HepG2 (cell line): ENCODE results near the gene ADARB2. TPM values are rescaled to one million over a fixed set of nuclear protein-coding genes. Genes with fewer than 3 reads are reported as not detected.

Source experiments
- AHR ChIP-seq: IDR thresholded peaks from 2 replicates; pipeline ENCODE4 v1.6.1; 2018; ENCODE audit warnings: missing genetic modification reagents, missing compliant biosample characterization
- FOXA3 ChIP-seq: IDR thresholded peaks from 2 replicates; pipeline ENCODE4 v1.6.1; 2016; ENCODE audit warnings: missing genetic modification reagents, missing compliant biosample characterization
- SETDB1 ChIP-seq: sonication (generic); formaldehyde crosslinking; IDR thresholded peaks from 2 replicates; pipeline ENCODE4 v1.5.1; 2020; ENCODE audit warnings: missing genetic modification reagents, mild to moderate bottlenecking, borderline replicate concordance
- SIN3B ChIP-seq: fragments of 150-350 bp; IDR thresholded peaks from 2 replicates; pipeline ENCODE4 v1.6.1; 2014; ENCODE audit warnings: low read length
- SMAD9 ChIP-seq: sonication (generic); formaldehyde crosslinking; IDR thresholded peaks from 2 replicates; pipeline ENCODE4 v1.5.1; 2020; ENCODE audit warnings: mild to moderate bottlenecking, missing genetic modification reagents
- ZBTB38 ChIP-seq: sonication (generic); formaldehyde crosslinking; IDR thresholded peaks from 2 replicates; pipeline ENCODE4 v1.5.1; 2020; ENCODE audit warnings: mild to moderate bottlenecking, missing genetic modification reagents
- ZKSCAN1 ChIP-seq: fragments of 150-350 bp; IDR thresholded peaks from 2 replicates; pipeline ENCODE4 v1.6.1; 2014; ENCODE audit warnings: low read length
- polyA plus RNA-seq, 8 experiments: library from polyadenylated mRNA; depleted of rRNA in 3 of 8; stranded (reverse) in 7 of 8; unstranded in 1 of 8; fragments of >200 nt; fragmentation: Illumina TruSeq in 4 of 8; extraction: Trizol in 4 of 8; gene quantifications; 2 replicates each; pipeline versions ENCODE4 v1.2.1 to v1.2.3, GENCODE V29; 2011 to 2016; ENCODE audit warnings: low read depth in 4 of 8, missing spikeins in 1 of 8, mixed read lengths in 1 of 8; ENCODE audit not compliant: insufficient read depth in 1 of 8
- total RNA-seq, 5 experiments: library from RNA; depleted of rRNA; stranded (reverse); fragments of >200 nt; fragmentation: Illumina TruSeq; extraction: Trizol; gene quantifications; 2 replicates each; pipeline ENCODE4 v1.2.3, GENCODE V29; 2016; ENCODE audit warnings: low read depth in 1 of 5
- TF ChIP-seq, protein P1 (sequence below): IDR thresholded peaks from 2 replicates; pipeline ENCODE4 v1.6.1; 2016; ENCODE audit warnings: missing genetic modification reagents, missing compliant biosample characterization
- TF ChIP-seq, protein P2 (sequence below): sonication (generic); formaldehyde crosslinking; IDR thresholded peaks from 2 replicates; pipeline ENCODE4 v1.8.0; 2022; ENCODE audit warnings: missing genetic modification reagents, mild to moderate bottlenecking, moderate library complexity, borderline replicate concordance
- TF ChIP-seq, protein P3 (sequence below): sonication (generic); formaldehyde crosslinking; conservative IDR thresholded peaks from 2 replicates; pipeline ENCODE4 v1.4.0; 2020; ENCODE audit warnings: mild to moderate bottlenecking, missing genetic modification reagents, moderate library complexity
- TF ChIP-seq, protein P4 (sequence below): sonication (generic); formaldehyde crosslinking; IDR thresholded peaks from 2 replicates; pipeline ENCODE4 v1.9.0; 2021; ENCODE audit warnings: mild to moderate bottlenecking, missing genetic modification reagents

The ADARB2 gene
- total and polyA plus RNA-seq, 2 of the 13 experiments (the other 11 are each of a cell fraction or from before 2014, with no cell fraction given) = not detected

DNA sequence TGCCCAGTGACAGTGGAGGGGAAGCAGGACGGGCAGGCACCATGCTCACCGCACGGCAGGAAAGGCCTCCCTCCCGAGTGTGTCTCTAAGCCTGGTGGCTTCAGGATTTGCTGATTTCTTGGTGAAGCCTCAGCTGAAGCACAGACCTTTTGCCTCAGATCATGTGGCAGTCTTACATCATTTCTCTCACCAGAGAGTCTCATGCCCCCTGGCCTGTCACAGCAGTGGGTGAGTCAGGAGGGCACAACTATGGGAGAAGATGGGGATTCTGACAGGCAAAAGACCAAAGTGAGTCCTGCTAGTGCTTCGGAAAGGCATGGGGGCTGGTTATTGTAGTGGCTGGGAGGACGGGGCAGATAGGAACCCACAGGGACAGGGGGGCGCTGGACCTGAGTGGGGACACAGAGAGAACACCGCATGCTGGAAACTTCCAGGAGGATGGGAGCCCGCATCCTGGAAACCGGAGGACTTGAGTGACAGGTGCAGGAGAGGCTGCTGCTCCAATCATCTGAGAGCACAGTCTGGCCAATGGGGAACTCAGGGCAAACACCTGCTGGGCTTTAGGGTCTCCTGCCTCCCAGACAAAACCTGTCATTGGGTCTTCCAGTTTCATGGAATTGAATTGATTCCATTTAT is 166.8 kb downstream of the ADARB2 start (continued):
- TF ChIP-seq, protein P1, sequence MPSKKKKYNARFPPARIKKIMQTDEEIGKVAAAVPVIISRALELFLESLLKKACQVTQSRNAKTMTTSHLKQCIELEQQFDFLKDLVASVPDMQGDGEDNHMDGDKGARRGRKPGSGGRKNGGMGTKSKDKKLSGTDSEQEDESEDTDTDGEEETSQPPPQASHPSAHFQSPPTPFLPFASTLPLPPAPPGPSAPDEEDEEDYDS (CRISPR knock-in tag) = no peak
- TF ChIP-seq AHR (CRISPR knock-in tag) (no peak), ZBTB38 (CRISPR knock-in tag) (no peak), FOXA3 (CRISPR knock-in tag) (no peak), ZKSCAN1 (no peak), SIN3B (no peak), SMAD9 (no peak), SETDB1 (CRISPR knock-in tag) (no peak)
- TF ChIP-seq, protein P2, sequence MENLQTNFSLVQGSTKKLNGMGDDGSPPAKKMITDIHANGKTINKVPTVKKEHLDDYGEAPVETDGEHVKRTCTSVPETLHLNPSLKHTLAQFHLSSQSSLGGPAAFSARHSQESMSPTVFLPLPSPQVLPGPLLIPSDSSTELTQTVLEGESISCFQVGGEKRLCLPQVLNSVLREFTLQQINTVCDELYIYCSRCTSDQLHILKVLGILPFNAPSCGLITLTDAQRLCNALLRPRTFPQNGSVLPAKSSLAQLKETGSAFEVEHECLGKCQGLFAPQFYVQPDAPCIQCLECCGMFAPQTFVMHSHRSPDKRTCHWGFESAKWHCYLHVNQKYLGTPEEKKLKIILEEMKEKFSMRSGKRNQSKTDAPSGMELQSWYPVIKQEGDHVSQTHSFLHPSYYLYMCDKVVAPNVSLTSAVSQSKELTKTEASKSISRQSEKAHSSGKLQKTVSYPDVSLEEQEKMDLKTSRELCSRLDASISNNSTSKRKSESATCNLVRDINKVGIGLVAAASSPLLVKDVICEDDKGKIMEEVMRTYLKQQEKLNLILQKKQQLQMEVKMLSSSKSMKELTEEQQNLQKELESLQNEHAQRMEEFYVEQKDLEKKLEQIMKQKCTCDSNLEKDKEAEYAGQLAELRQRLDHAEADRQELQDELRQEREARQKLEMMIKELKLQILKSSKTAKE = no peak
- TF ChIP-seq, protein P3, sequence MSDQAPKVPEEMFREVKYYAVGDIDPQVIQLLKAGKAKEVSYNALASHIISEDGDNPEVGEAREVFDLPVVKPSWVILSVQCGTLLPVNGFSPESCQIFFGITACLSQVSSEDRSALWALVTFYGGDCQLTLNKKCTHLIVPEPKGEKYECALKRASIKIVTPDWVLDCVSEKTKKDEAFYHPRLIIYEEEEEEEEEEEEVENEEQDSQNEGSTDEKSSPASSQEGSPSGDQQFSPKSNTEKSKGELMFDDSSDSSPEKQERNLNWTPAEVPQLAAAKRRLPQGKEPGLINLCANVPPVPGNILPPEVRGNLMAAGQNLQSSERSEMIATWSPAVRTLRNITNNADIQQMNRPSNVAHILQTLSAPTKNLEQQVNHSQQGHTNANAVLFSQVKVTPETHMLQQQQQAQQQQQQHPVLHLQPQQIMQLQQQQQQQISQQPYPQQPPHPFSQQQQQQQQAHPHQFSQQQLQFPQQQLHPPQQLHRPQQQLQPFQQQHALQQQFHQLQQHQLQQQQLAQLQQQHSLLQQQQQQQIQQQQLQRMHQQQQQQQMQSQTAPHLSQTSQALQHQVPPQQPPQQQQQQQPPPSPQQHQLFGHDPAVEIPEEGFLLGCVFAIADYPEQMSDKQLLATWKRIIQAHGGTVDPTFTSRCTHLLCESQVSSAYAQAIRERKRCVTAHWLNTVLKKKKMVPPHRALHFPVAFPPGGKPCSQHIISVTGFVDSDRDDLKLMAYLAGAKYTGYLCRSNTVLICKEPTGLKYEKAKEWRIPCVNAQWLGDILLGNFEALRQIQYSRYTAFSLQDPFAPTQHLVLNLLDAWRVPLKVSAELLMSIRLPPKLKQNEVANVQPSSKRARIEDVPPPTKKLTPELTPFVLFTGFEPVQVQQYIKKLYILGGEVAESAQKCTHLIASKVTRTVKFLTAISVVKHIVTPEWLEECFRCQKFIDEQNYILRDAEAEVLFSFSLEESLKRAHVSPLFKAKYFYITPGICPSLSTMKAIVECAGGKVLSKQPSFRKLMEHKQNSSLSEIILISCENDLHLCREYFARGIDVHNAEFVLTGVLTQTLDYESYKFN (CRISPR knock-in tag) = no peak
- TF ChIP-seq, protein P4, sequence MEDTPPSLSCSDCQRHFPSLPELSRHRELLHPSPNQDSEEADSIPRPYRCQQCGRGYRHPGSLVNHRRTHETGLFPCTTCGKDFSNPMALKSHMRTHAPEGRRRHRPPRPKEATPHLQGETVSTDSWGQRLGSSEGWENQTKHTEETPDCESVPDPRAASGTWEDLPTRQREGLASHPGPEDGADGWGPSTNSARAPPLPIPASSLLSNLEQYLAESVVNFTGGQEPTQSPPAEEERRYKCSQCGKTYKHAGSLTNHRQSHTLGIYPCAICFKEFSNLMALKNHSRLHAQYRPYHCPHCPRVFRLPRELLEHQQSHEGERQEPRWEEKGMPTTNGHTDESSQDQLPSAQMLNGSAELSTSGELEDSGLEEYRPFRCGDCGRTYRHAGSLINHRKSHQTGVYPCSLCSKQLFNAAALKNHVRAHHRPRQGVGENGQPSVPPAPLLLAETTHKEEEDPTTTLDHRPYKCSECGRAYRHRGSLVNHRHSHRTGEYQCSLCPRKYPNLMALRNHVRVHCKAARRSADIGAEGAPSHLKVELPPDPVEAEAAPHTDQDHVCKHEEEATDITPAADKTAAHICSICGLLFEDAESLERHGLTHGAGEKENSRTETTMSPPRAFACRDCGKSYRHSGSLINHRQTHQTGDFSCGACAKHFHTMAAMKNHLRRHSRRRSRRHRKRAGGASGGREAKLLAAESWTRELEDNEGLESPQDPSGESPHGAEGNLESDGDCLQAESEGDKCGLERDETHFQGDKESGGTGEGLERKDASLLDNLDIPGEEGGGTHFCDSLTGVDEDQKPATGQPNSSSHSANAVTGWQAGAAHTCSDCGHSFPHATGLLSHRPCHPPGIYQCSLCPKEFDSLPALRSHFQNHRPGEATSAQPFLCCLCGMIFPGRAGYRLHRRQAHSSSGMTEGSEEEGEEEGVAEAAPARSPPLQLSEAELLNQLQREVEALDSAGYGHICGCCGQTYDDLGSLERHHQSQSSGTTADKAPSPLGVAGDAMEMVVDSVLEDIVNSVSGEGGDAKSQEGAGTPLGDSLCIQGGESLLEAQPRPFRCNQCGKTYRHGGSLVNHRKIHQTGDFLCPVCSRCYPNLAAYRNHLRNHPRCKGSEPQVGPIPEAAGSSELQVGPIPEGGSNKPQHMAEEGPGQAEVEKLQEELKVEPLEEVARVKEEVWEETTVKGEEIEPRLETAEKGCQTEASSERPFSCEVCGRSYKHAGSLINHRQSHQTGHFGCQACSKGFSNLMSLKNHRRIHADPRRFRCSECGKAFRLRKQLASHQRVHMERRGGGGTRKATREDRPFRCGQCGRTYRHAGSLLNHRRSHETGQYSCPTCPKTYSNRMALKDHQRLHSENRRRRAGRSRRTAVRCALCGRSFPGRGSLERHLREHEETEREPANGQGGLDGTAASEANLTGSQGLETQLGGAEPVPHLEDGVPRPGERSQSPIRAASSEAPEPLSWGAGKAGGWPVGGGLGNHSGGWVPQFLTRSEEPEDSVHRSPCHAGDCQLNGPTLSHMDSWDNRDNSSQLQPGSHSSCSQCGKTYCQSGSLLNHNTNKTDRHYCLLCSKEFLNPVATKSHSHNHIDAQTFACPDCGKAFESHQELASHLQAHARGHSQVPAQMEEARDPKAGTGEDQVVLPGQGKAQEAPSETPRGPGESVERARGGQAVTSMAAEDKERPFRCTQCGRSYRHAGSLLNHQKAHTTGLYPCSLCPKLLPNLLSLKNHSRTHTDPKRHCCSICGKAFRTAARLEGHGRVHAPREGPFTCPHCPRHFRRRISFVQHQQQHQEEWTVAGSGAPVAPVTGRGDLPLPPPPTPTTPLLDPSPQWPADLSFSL = no peak
